Tibial artery (tissue), 4 donors: ENCODE results near the gene PSEN2.

Source experiments
- DNase-seq, 2 donors: peaks; one replicate each; pipeline ENCODE4 v3.0.0-alpha.2; 2019
- H3K27ac ChIP-seq, 2 donors: fragments of 200-600 bp; sonication (generic) in 1 of 2; 1 replicate in 1 of 2; 2 replicates in 1 of 2; pipeline ENCODE4 v1.5.1; 2018 to 2019; ENCODE audit warnings: mild to moderate bottlenecking in 1 of 2
- H3K27me3 ChIP-seq, 2 donors: fragments of 200-600 bp; sonication (generic) in 1 of 2; one replicate each; pipeline versions ENCODE4 v1.5.1 to v1.6.0; 2016 to 2019
- H3K36me3 ChIP-seq, 3 donors: fragments of 200-600 bp; sonication (generic) in 2 of 3; one replicate each; pipeline ENCODE4 v1.5.1; 2016 to 2019; ENCODE audit warnings: mild to moderate bottlenecking in 2 of 3
- H3K4me1 ChIP-seq, 4 donors: fragments of 200-600 bp; sonication (generic) in 2 of 4; 1 replicate in 3 of 4; 2 replicates in 1 of 4; pipeline ENCODE4 v1.5.1; 2016 to 2019
- H3K4me3 ChIP-seq, 2 donors: fragments of 200-600 bp; sonication (generic) in 1 of 2; 1 replicate in 1 of 2; 2 replicates in 1 of 2; pipeline ENCODE4 v1.5.1; 2018 to 2019; ENCODE audit warnings: mild to moderate bottlenecking in 2 of 2
- H3K9me3 ChIP-seq, 3 donors: fragments of 200-600 bp; sonication (generic) in 1 of 3; one replicate each; pipeline ENCODE4 v1.5.1; 2016 to 2019
- CTCF ChIP-seq, 2 experiments: fragments of 200-600 bp in 1 of 2; fragments of 450-650 bp in 1 of 2; IDR thresholded peaks; one replicate each; pipeline ENCODE4 v1.5.1; 2017 to 2019; ENCODE audit warnings: antibody characterized with exemption in 2 of 2, mild to moderate bottlenecking in 1 of 2, moderate library complexity in 1 of 2
- intact Hi-C: fragments of 100-400 bp; cut with DNase I; formaldehyde crosslinking; loops from one replicate; pipeline ENCODE4 v1.15.0; 2023; ENCODE audit warnings: low total_unique reads

The PSEN2 gene

GRCh38 chr1:226870401-226871279, at the start of gene PSEN2:
TSS of gene PSEN2 (plus strand) at chr1:226870616. CDS start at chr1:226881908, 11,292 bp downstream.
- intact Hi-C loops, result loop anchor here (5.0 kb wide), 1 partner anchor 72 kb away; the partner anchor contains the start of gene COQ8A
- peak; percentile 51 to 82 for DNase-seq
- H3K4me3 ChIP-seq, result peak within 1 kb of the TSS; percentile 70 to 96
- no peaks in the 10 kb centered on the region for H3K9me3 ChIP-seq
- H3K27me3 ChIP-seq, result no peaks in the 10 kb centered on the region
- peak within 1 kb of the TSS; percentile 72 to 87 for H3K27ac ChIP-seq
- H3K36me3 ChIP-seq, result peaks cover 0 to 11% (median 0%) of the 10 kb centered on the region in 3 donors
- peaks cover 0 to 16% (median 14%) of the 10 kb centered on the region in 4 donors for H3K4me1 ChIP-seq
- TF ChIP-seq CTCF (IDR thresholded peaks at IDR 0.05), result peak; percentile 20 to 30

- Histone ChIP-seq H3K27ac (peak overlapping the region; percentile 54 to 60), H3K9me3 (no peaks in the 10 kb centered on the region), H3K4me1 (peaks cover 0 to 10% (median 7%) of the 10 kb centered on the region in 4 donors), H3K36me3 (no peaks in the 10 kb centered on the region), H3K27me3 (no peaks in the 10 kb centered on the region), H3K4me3 (no peak overlapping the region)
- intact Hi-C loops, result loop anchor here (10.0 kb wide), 1 partner anchor 86 kb away; the partner anchor contains the start of gene ITPKB
- peak; percentile 90 to 91 for DNase-seq
- TF ChIP-seq CTCF (IDR thresholded peaks at IDR 0.05), result no peak
These were observed 49.3 kb upstream of the PSEN2 start for GRCh38 chr1:226820941-226821718.

- intact Hi-C loops, result loop anchor here (10.0 kb wide), 1 partner anchor 87 kb away; the partner anchor contains the start of gene ITPKB
- DNase-seq, result no peak
- TF ChIP-seq CTCF (IDR thresholded peaks at IDR 0.05), result no peak
These were observed 48.7 kb upstream of the PSEN2 start for GRCh38 chr1:226821719-226822085.

GRCh38 chr1:226823643-226824042, 46.8 kb upstream of the PSEN2 start:
- Histone ChIP-seq H3K9me3 (no peaks in the 10 kb centered on the region), H3K27me3 (no peaks in the 10 kb centered on the region), H3K4me1 (peaks cover 0 to 22% (median 17%) of the 10 kb centered on the region in 4 donors), H3K27ac (no peak overlapping the region), H3K36me3 (no peaks in the 10 kb centered on the region), H3K4me3 (no peak overlapping the region)
- intact Hi-C loops, result loop anchor here (10.0 kb wide), 1 partner anchor 89 kb away; the partner anchor contains the start of gene ITPKB
- TF ChIP-seq CTCF (IDR thresholded peaks at IDR 0.05), result no peak
- no peak for DNase-seq

More at GRCh38 chr1:226821719-226822085, 48.7 kb upstream of the PSEN2 start:
- peak overlapping the region; percentile 54 to 60 for H3K27ac ChIP-seq
- peaks cover 0 to 10% (median 7%) of the 10 kb centered on the region in 4 donors for H3K4me1 ChIP-seq
- no peaks in the 10 kb centered on the region for H3K36me3 ChIP-seq
- no peak overlapping the region for H3K4me3 ChIP-seq
- H3K9me3 ChIP-seq, result no peaks in the 10 kb centered on the region
- no peaks in the 10 kb centered on the region for H3K27me3 ChIP-seq

- no peak for TF ChIP-seq CTCF (IDR thresholded peaks at IDR 0.05)
- H3K27ac ChIP-seq, result no peak overlapping the region
- intact Hi-C loops, result loop anchor here (10.0 kb wide), 1 partner anchor 90 kb away; the partner anchor contains the start of gene ITPKB
- no peaks in the 10 kb centered on the region for H3K27me3 ChIP-seq
- H3K36me3 ChIP-seq, result no peaks in the 10 kb centered on the region
- no peak for DNase-seq
- no peaks in the 10 kb centered on the region for H3K9me3 ChIP-seq
- H3K4me3 ChIP-seq, result no peak overlapping the region
- peaks cover 0 to 22% (median 17%) of the 10 kb centered on the region in 4 donors for H3K4me1 ChIP-seq
These were observed 45.2 kb upstream of the PSEN2 start for GRCh38 chr1:226825037-226825745.
